Measurements from ENCODE around the gene ZDHHC11B. TPM values are rescaled to one million over a fixed set of nuclear protein-coding genes. Genes with fewer than 3 reads are reported as not detected.
"Not testable (repeated sequence)": the region's sequence is repeated elsewhere in the genome, so short reads cannot be mapped to it uniquely, and the experiment has no call there.

The ZDHHC11B gene
- total RNA-seq, 1 donor = under 0.01 TPM

GRCh38 chr5:683551-684481 is 100.7 kb downstream of the ZDHHC11B start:
- H3K4me3 ChIP-seq (ENCODE audit: low read depth, low read length) = no peak overlapping the region
- no peak for TF ChIP-seq CTCF (IDR thresholded peaks at IDR 0.05; ENCODE audit: insufficient read depth, low read length)
- no peak for DNase-seq (ENCODE audit: low read depth)

- not testable (repeated sequence) for DNase-seq (ENCODE audit: low read depth); H3K4me3 ChIP-seq (ENCODE audit: low read depth, low read length)
Measured at GRCh38 chr5:682651-683358, 101.7 kb downstream of the ZDHHC11B start.

- H3K4me3 ChIP-seq (ENCODE audit: low read depth, low read length); DNase-seq (ENCODE audit: low read depth): not testable (repeated sequence)
Measured at GRCh38 chr5:682216-682615, 102.3 kb downstream of the ZDHHC11B start.

GRCh38 chr5:681317-682191 is 103.0 kb downstream of the ZDHHC11B start:
- DNase-seq (ENCODE audit: low read depth); H3K4me3 ChIP-seq (ENCODE audit: low read depth, low read length): not testable (repeated sequence)

- DNase-seq (ENCODE audit: low read depth); H3K4me3 ChIP-seq (ENCODE audit: low read depth, low read length): not testable (repeated sequence)
Measured at GRCh38 chr5:680836-681235, 103.7 kb downstream of the ZDHHC11B start.

- DNase-seq (ENCODE audit: low read depth); H3K4me3 ChIP-seq (ENCODE audit: low read depth, low read length): not testable (repeated sequence)
Measured at GRCh38 chr5:680118-680795, 104.3 kb downstream of the ZDHHC11B start.

- DNase-seq (ENCODE audit: low read depth); H3K4me3 ChIP-seq (ENCODE audit: low read depth, low read length): not testable (repeated sequence)
Measured at GRCh38 chr5:679166-679895, 105.2 kb downstream of the ZDHHC11B start.

- DNase-seq (ENCODE audit: low read depth); H3K4me3 ChIP-seq (ENCODE audit: low read depth, low read length): not testable (repeated sequence)
Measured at GRCh38 chr5:678521-678920, 106.0 kb downstream of the ZDHHC11B start.

GRCh38 chr5:677131-678101 is 107.1 kb downstream of the ZDHHC11B start:
- TF ChIP-seq CTCF (IDR thresholded peaks at IDR 0.05; ENCODE audit: insufficient read depth, low read length) = no peak
- H3K4me3 ChIP-seq (ENCODE audit: low read depth, low read length) = no peak overlapping the region
- no peak for DNase-seq (ENCODE audit: low read depth)
